Fibroblast of villous mesenchyme (primary cell): ENCODE data around the gene KRTAP10-12. TPM values are rescaled to one million over a fixed set of nuclear protein-coding genes. Genes with fewer than 3 reads are reported as not detected.

Experiments used
- DNase-seq: peaks from one replicate; pipeline ENCODE4 v3.0.0-alpha.2; 2010; ENCODE audit warnings: low read depth
- H3K4me3 ChIP-seq: 2 replicates; pipeline ENCODE4 v1.5.1; 2011; ENCODE audit warnings: low read depth, mild to moderate bottlenecking, low read length
- CTCF ChIP-seq: IDR thresholded peaks from 2 replicates; pipeline ENCODE4 v1.5.1; 2012; ENCODE audit warnings: low read depth, mild to moderate bottlenecking, low read length; ENCODE audit not compliant: insufficient read depth
- total RNA-seq: library from RNA; depleted of rRNA; stranded (reverse); fragments of >200 nt; gene quantifications from 2 replicates; pipeline ENCODE4 v1.2.3, GENCODE V29; 2012

The KRTAP10-12 gene
- total RNA-seq, 1 donor = not detected

- H3K4me3 ChIP-seq = no peak overlapping the region
- no peak for TF ChIP-seq CTCF
- DNase-seq = no peak
These were observed 1.8 kb upstream of the KRTAP10-12 start for GRCh38 chr21:44695184-44695583.

- DNase-seq = no peak
These were observed 1.3 kb upstream of the KRTAP10-12 start for GRCh38 chr21:44695641-44696040.

GRCh38 chr21:44696572-44696971 is 400 bp upstream of the KRTAP10-12 start:
- DNase-seq = no peak
- no peak overlapping the region for H3K4me3 ChIP-seq
- TF ChIP-seq CTCF = no peak

More at GRCh38 chr21:44695641-44696040, 1.3 kb upstream of the KRTAP10-12 start:
- H3K4me3 ChIP-seq = no peak overlapping the region
- TF ChIP-seq CTCF = no peak

- no peak for DNase-seq
- no peak for TF ChIP-seq CTCF
- no peak overlapping the region for H3K4me3 ChIP-seq
These were observed 1.1 kb downstream of the KRTAP10-12 start for GRCh38 chr21:44697811-44698734.

- no peak for DNase-seq
- H3K4me3 ChIP-seq = no peak overlapping the region
- TF ChIP-seq CTCF = no peak
These were observed 2.6 kb downstream of the KRTAP10-12 start for GRCh38 chr21:44699502-44700001.

GRCh38 chr21:44700101-44701022 is 3.4 kb downstream of the KRTAP10-12 start:
- no peak for TF ChIP-seq CTCF
- DNase-seq = no peak
- H3K4me3 ChIP-seq = no peak overlapping the region
